HG02970 (cell line): ENCODE results near the gene FASTK.
A peak's percentile ranks its signal among the peaks of the same experiment; 100 is the strongest.
"Not testable (repeated sequence)": the region's sequence is repeated elsewhere in the genome, so short reads cannot be mapped to it uniquely, and the experiment has no call there.

Experiments
- ATAC-seq: cut with Tn5 transposase; IDR thresholded peaks from one replicate; pipeline ENCODE4 v1.9.1; 2021; ENCODE audit warnings: mild to moderate bottlenecking, moderate library complexity, moderate number of reproducible peaks; ENCODE audit not compliant: unreplicated experiment, low FRiP score

FASTK gene

GRCh38 chr7:151032936-151033863 lies 47.4 kb downstream of the FASTK start:
- no peak for ATAC-seq

- no peak for ATAC-seq
Measured at GRCh38 chr7:151031011-151031410, 49.6 kb downstream of the FASTK start.

DNA sequence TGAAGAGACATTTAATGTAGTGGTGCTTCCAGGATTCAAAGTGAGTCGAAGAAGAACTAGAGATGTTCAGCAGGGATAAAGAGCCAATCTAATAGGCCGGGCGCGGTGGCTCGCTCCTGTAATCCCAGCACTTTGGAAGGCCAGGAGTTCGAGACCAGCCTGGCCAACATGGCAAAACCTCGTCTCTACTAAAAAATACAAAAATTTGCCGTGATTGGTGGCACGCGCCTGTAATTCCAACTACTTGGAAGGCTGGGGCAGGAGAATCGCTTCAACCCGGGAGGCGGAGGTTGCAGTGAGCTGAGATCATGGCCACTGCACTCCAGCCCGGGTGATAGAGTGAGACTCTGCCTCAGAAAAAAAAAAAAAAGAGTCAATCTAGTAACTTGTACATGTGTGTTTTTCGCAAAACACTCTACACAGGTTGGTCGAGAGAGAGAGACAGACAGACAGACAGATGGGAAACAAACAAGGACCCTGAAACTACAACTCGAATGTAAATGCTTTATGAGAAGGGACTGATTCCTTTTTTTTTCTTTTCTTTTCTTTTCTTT lies 51.6 kb downstream of the FASTK start:
- no peak for ATAC-seq

- ATAC-seq: peak; percentile 97
Measured at GRCh38 chr7:151028131-151028947, 52.3 kb downstream of the FASTK start, which contains the start of gene ABCB8. TSS of gene ABCB8 (plus strand) at chr7:151028450. CDS start at chr7:151028516, 66 bp downstream.

DNA sequence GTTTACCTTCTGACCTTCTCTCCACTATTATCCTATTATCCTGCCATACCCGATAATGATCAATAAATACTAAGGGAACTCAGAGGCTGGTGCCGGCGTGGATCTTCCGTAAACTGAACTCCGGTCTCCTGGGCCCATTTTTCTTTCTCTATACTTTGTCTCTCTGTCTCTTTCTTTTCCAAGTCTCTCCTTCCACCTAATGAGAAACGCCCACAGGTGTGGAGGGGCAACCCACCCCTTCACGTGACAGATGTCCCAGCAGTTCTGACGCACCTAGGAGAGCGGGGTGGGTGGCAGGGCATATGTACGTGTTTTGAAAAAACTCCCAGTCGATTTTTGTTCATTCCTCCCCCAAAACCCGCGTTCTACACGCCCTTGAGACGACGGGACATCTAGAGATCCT lies 52.9 kb downstream of the FASTK start:
- ATAC-seq: not testable (repeated sequence)

DNA sequence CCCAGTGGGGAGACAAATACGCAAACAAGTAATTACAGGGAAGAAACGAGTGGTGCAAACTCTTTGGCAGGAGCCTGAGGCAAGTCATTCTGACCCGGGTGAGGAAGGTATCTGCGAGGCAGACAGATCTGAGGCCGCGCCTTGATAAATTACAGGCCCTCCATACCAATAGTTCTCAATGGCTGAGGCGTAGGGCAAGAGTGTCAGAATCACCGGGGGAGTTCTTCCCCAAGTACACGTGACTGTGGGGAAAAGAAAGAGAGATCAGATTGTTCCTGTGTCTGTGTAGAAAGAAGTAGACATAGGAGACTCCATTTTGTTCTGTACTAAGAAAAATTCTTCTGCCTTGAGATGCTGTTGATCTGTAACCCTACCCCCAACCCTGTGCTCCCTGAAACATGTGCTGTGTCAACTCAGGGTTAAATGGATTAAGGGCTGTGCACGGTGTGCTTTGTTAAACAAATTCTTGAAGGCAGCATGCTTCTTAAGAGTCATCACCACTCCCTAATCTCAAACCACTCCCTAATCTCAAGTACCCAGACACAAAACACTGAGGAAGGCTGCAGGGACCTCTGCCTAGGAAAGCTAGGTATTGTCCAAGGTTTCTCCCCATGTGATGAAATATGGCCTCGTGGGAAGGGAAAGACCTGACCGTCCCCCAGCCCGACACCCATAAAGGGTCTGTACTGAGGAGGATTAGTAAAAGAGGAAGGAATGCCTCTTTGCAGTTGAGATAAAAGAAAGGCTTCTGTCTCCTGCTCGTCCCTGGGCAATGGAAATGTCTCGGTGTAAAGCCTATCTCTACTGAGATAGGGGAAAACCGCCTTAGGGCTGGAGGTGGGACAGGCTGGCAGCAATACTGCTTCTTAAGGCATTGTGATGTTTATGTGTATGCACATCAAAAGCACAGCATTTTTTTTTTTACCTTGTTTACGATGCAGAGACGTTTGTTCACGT lies 53.6 kb downstream of the FASTK start:
- not testable (repeated sequence) for ATAC-seq
